Adrenal gland (tissue), 12 donors: Measurements from ENCODE around the gene FHIT. TPM values are rescaled to one million over a fixed set of nuclear protein-coding genes. Genes with fewer than 3 reads are reported as not detected.

Experiments used
- DNase-seq, 7 donors: peaks; one replicate each; pipeline ENCODE4 v3.0.0-alpha.2; 2019 to 2020
- H3K27ac ChIP-seq, 5 donors: fragments of 200-600 bp; sonication (generic) in 4 of 5; 1 replicate in 3 of 5; 2 replicates in 2 of 5; pipeline versions ENCODE4 v1.5.1 to v1.8.0; 2016 to 2020; ENCODE audit warnings: mild to moderate bottlenecking in 1 of 5
- H3K27me3 ChIP-seq: fragments of 200-600 bp; 2 replicates; pipeline ENCODE4 v1.8.0; 2021
- H3K36me3 ChIP-seq, 2 donors: fragments of 200-600 bp; replicated peaks in 1 of 2; 1 replicate in 1 of 2; 2 replicates in 1 of 2; pipeline versions ENCODE4 v1.5.1 to v1.8.0; 2018 to 2022
- H3K4me1 ChIP-seq, 2 donors: fragments of 200-600 bp; replicated peaks in 1 of 2; 1 replicate in 1 of 2; 2 replicates in 1 of 2; pipeline versions ENCODE4 v1.5.1 to v1.8.0; 2018 to 2021
- H3K4me3 ChIP-seq, 4 donors: fragments of 200-600 bp; sonication (generic) in 3 of 4; one replicate each; pipeline ENCODE4 v1.5.1; 2016 to 2018
- H3K9me3 ChIP-seq, 3 donors: fragments of 200-600 bp; sonication (generic) in 1 of 3; replicated peaks in 1 of 3; 1 replicate in 2 of 3; 2 replicates in 1 of 3; pipeline versions ENCODE4 v1.5.1 to v1.8.0; 2016 to 2021
- CTCF ChIP-seq, 6 experiments: fragments of 450-650 bp in 4 of 6; fragments of 200-600 bp in 2 of 6; sonication (generic) in 1 of 6; IDR thresholded peaks; 1 replicate in 5 of 6; 2 replicates in 1 of 6; pipeline versions ENCODE4 v1.5.1 to v1.8.0; 2016 to 2021; ENCODE audit warnings: antibody characterized with exemption in 6 of 6, mild to moderate bottlenecking in 2 of 6, moderate library complexity in 1 of 6
- POLR2A ChIP-seq, 2 donors: fragments of 450-650 bp; IDR thresholded peaks; one replicate each; pipeline ENCODE4 v1.6.1; 2017; ENCODE audit warnings: antibody characterized with exemption in 2 of 2, mild to moderate bottlenecking in 2 of 2, moderate library complexity in 1 of 2
- WGBS, 4 donors: extraction: QIAGEN DNeasy Blood & Tissue Kit in 2 of 4; methylation state at CpG; one replicate each; pipeline versions ENCODE4 v1.1.5 to v1.1.7; 2013 to 2017; 5-methylcytosine and 5-hydroxymethylcytosine counted together
- intact Hi-C, 2 donors: fragments of 100-400 bp; cut with DNase I; formaldehyde crosslinking; loops; one replicate each; pipeline versions ENCODE4 v1.14.1 to v1.15.0; 2022 to 2023
- polyA plus RNA-seq, 3 donors: library from polyadenylated mRNA; stranded (reverse); fragments of 200-250 nt in 2 of 3; fragments of 350-450 nt in 1 of 3; fragmentation: Illumina TruSeq in 1 of 3; extraction: RNeasy Lipid Tissue Mini Kit (QIAGEN cat#74804) in 1 of 3; gene quantifications; one replicate each; pipeline ENCODE4 v1.2.3, GENCODE V29; 2013 to 2014
- total RNA-seq, 9 donors: library from RNA; depleted of rRNA in 4 of 9; stranded (reverse); fragments of >200 nt in 4 of 9; fragments of 120-200 nt in 1 of 9; fragmentation: NEBNext Ultra II Directional in 1 of 9; extraction: Animal tissue kit (Norgen Biotek cat#: 25700) in 1 of 9; gene quantifications; one replicate each; pipeline versions ENCODE4 v1.1.0 to v1.2.4, GENCODE V29; 2013 to 2023
- donor health status: healthy with polysubstance abuse.
- donor health status: Bipolar disorder and iron deficiency.
- donor health status: DM: yes; HTN: yes; CAD: no.
- donor health status: DM: no; HTN: no; CAD: no.
- donor health status: DM: no; HTN: no; CAD: no.
- donor health status: DM: yes; HTN: yes; CAD: no.

Gene FHIT
- total and polyA plus RNA-seq, 12 donors: 14.1 to 43.9 (median 28.8) TPM

- Histone ChIP-seq H3K27me3 (no peaks in the 10 kb centered on the region), H3K4me3 (no peak overlapping the region), H3K9me3 (no peaks in the 10 kb centered on the region), H3K4me1 (peaks cover 6 to 14% of the 10 kb centered on the region in 2 donors), H3K36me3 (no peaks in the 10 kb centered on the region), H3K27ac (no peak overlapping the region)
- DNase-seq: no peak
- 68 to 76% (median 72%) methylated on average over 4 of the region's 4 CpGs for WGBS, 4 donors
- intact Hi-C loops: no loop called here
- TF ChIP-seq CTCF (IDR thresholded peaks at IDR 0.05): no peak
- no peak for TF ChIP-seq POLR2A (IDR thresholded peaks at IDR 0.05)
Measured at GRCh38 chr3:59817511-59817910, 1433.7 kb downstream of the FHIT start.

GRCh38 chr3:59816312-59816711 lies 1434.9 kb downstream of the FHIT start:
- WGBS, 4 donors: 92 to 96% (median 95%) methylated on average over 1 of the region's 1 CpG
- H3K36me3 ChIP-seq: no peaks in the 10 kb centered on the region
- no peaks in the 10 kb centered on the region for H3K27me3 ChIP-seq
- TF ChIP-seq POLR2A (IDR thresholded peaks at IDR 0.05) (no peak), CTCF (IDR thresholded peaks at IDR 0.05) (no peak)
- no peak for DNase-seq
- H3K9me3 ChIP-seq: no peaks in the 10 kb centered on the region
- no peak overlapping the region for H3K27ac ChIP-seq
- intact Hi-C loops: no loop called here
- H3K4me1 ChIP-seq: peaks cover 6 to 14% of the 10 kb centered on the region in 2 donors
- no peak overlapping the region for H3K4me3 ChIP-seq

GRCh38 chr3:59813148-59813538 lies 1438.1 kb downstream of the FHIT start:
- H3K36me3 ChIP-seq: no peaks in the 10 kb centered on the region
- H3K4me1 ChIP-seq: peaks cover 0 to 5% of the 10 kb centered on the region in 2 donors
- TF ChIP-seq CTCF (IDR thresholded peaks at IDR 0.05): no peak
- no peaks in the 10 kb centered on the region for H3K27me3 ChIP-seq
- 82 to 98% (median 87%) methylated on average over 7 of the region's 7 CpGs for WGBS, 4 donors
- intact Hi-C loops: no loop called here
- no peak for DNase-seq
- no peak overlapping the region for H3K4me3 ChIP-seq
- no peaks in the 10 kb centered on the region for H3K9me3 ChIP-seq
- no peak overlapping the region for H3K27ac ChIP-seq

DNA sequence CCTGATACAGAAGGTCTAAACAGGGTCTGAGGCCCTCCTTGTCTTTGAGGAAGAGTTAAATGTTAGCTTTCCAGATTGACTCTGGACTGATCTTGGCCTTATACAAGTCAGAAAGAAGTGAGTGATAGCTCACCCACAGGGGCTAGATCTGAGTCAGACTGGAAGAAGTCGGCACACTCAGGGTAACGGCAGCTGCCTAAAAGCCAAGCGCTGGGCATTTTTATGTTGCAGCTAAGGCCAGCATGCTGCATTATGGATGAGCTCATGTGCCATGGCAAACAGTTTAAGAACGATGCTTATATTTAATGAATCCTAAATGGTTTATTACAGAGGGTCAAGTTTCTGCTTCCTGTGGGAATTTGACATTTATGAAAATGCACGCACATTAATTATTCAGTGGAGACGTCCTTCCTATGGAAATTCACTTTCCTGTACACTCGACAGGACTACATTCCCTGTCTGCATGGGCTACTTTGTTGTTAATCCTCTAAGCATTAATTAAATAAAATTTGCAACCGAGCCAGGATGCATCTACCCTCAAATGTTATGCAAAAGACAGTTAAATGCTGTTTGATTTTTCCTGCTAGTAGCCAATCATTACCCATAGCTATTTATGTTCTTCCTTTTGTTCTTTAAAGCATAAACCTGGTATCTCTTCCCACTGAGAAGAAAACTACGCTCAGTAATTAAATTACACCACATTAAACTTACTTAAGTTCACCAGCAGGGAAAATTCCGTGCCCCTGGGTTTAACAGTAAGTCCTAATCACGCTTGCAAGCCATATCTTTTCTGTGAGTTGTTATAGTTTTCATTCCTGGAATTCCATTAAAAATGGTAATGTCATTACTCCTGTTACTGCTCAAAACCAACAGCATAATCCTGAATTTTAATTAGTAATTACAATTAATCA lies 1438.8 kb downstream of the FHIT start:
- Histone ChIP-seq H3K4me1 (no peaks in the 10 kb centered on the region), H3K36me3 (no peaks in the 10 kb centered on the region), H3K27me3 (no peaks in the 10 kb centered on the region), H3K27ac (no peak overlapping the region), H3K4me3 (no peak overlapping the region), H3K9me3 (no peaks in the 10 kb centered on the region)
- intact Hi-C loops: no loop called here
- 79 to 89% (median 87%) methylated on average over 11 of the region's 11 CpGs for WGBS, 4 donors
- no peak for TF ChIP-seq POLR2A (IDR thresholded peaks at IDR 0.05)
- TF ChIP-seq CTCF (IDR thresholded peaks at IDR 0.05): no peak
- DNase-seq: no peak
